8988T (cell line): ENCODE data around the gene QRSL1.
"Not testable (repeated sequence)": the region's sequence is repeated elsewhere in the genome, so short reads cannot be mapped to it uniquely, and the experiment has no call there.

ENCODE experiments used
- DNase-seq: peaks from one replicate; pipeline ENCODE4 v3.0.0; 2011

Gene QRSL1

GRCh38 chr6:106623039-106623438 lies 6.3 kb upstream of the QRSL1 start:
- DNase-seq: no peak

GRCh38 chr6:106626485-106626884 lies 2.9 kb upstream of the QRSL1 start:
- DNase-seq: no peak

- not testable (repeated sequence) for DNase-seq
These were observed 1.6 kb upstream of the QRSL1 start for GRCh38 chr6:106627760-106628159.

GRCh38 chr6:106628658-106629102 lies 698 bp upstream of the QRSL1 start:
- DNase-seq: no peak

- DNase-seq: no peak
These were observed 433 bp downstream of the QRSL1 start for GRCh38 chr6:106629859-106630163.

GRCh38 chr6:106630366-106630765 lies 988 bp downstream of the QRSL1 start:
- DNase-seq: no peak

- DNase-seq: no peak
These were observed 2.0 kb downstream of the QRSL1 start for GRCh38 chr6:106631346-106631745.

GRCh38 chr6:106634565-106634964 lies 5.2 kb downstream of the QRSL1 start:
- no peak for DNase-seq

- DNase-seq: no peak
These were observed 7.8 kb downstream of the QRSL1 start for GRCh38 chr6:106637051-106637716.

- no peak for DNase-seq
These were observed 8.5 kb downstream of the QRSL1 start for GRCh38 chr6:106637717-106638341.

- no peak for DNase-seq
These were observed 10.4 kb downstream of the QRSL1 start for GRCh38 chr6:106639812-106640211.

- no peak for DNase-seq
These were observed 13.1 kb downstream of the QRSL1 start for GRCh38 chr6:106642476-106642875.

GRCh38 chr6:106643061-106643460 lies 13.7 kb downstream of the QRSL1 start:
- no peak for DNase-seq

GRCh38 chr6:106648651-106649308 lies 19.4 kb downstream of the QRSL1 start:
- no peak for DNase-seq

GRCh38 chr6:106658469-106658868 lies 29.1 kb downstream of the QRSL1 start:
- no peak for DNase-seq

- DNase-seq: no peak
These were observed 30.5 kb downstream of the QRSL1 start for GRCh38 chr6:106659859-106660258.

- DNase-seq: no peak
These were observed 33.1 kb downstream of the QRSL1 start for GRCh38 chr6:106662458-106662857.

- no peak for DNase-seq
These were observed 37.1 kb downstream of the QRSL1 start for GRCh38 chr6:106666282-106667021.

GRCh38 chr6:106667022-106667402 lies 37.6 kb downstream of the QRSL1 start:
- no peak for DNase-seq

- no peak for DNase-seq
These were observed 40.9 kb downstream of the QRSL1 start for GRCh38 chr6:106670236-106670635.

GRCh38 chr6:106671651-106672050 lies 42.3 kb downstream of the QRSL1 start:
- no peak for DNase-seq

GRCh38 chr6:106674541-106675229 lies 45.3 kb downstream of the QRSL1 start:
- DNase-seq: no peak

- DNase-seq: no peak
These were observed 47.9 kb downstream of the QRSL1 start for GRCh38 chr6:106677282-106677681.
